HCT116 (cell line): ENCODE measurements around the gene C1orf21. TPM values are rescaled to one million over a fixed set of nuclear protein-coding genes. Genes with fewer than 3 reads are reported as not detected.
"Not testable (repeated sequence)": the region's sequence is repeated elsewhere in the genome, so short reads cannot be mapped to it uniquely, and the experiment has no call there.

Experiments
- ATAC-seq: fragments of 200-7000 bp; cut with Tn5 transposase; 2 replicates; pipeline ENCODE4 v1.9.1; 2020; ENCODE audit warnings: mild to moderate bottlenecking, moderate library complexity
- BruUV-seq: library from RNA; stranded (reverse); fragments of 400-500 nt; replicated peaks from 2 replicates; lab custom pipeline; 2021; lab: Mats Ljungman, UMichigan
- CTCF ChIA-PET: fragments of 300-600 bp; sonication (Branson Sonifier 250); formaldehyde crosslinking; loops from one replicate; lab custom pipeline; 2021; ENCODE audit warnings: antibody characterized with exemption; lab: Charles Lee
- POLR2A ChIA-PET: fragments of 300-600, 350-600 bp; sonication (Branson Sonifier 250); formaldehyde crosslinking; loops from one replicate; lab custom pipeline; 2021; ENCODE audit warnings: antibody characterized with exemption; lab: Charles Lee
- RAD21 ChIA-PET, 2 experiments: fragments of 300-600 bp; sonication (Branson Sonifier 250); formaldehyde crosslinking; loops; one replicate each; lab custom pipeline; 2023; ENCODE audit warnings: low total read pairs in 2 of 2; ENCODE audit not compliant: uncharacterized antibody in 2 of 2, unreplicated experiment in 2 of 2, low non-redundant PET in 1 of 2; lab: Charles Lee
- DNase-seq: peaks from one replicate; pipeline ENCODE4 v3.0.0-alpha.2; 2010; ENCODE audit warnings: low read depth, low spot score
- H2AFZ ChIP-seq: fragments of 200-600 bp; shearing (Covaris generic), sonication (generic); 2 replicates; pipeline ENCODE4 v1.6.1; 2017; ENCODE audit warnings: low read depth, mixed run types, mixed read lengths, antibody characterized with exemption, low read length; ENCODE audit not compliant: poor library complexity, severe bottlenecking
- H3K27ac ChIP-seq: 2 replicates; pipeline ENCODE4 v1.5.1; 2012; ENCODE audit warnings: low read depth, low read length
- H3K27me3 ChIP-seq: fragments of 200-600 bp; sonication (generic); 2 replicates; pipeline ENCODE4 v1.6.1; 2016; ENCODE audit warnings: mixed run types, low read length, mixed read lengths; ENCODE audit not compliant: insufficient read depth
- H3K36me3 ChIP-seq, 2 experiments: fragments of 200-500 bp in 1 of 2; fragments of 200-600 bp in 1 of 2; sonication (Bioruptor generic) in 1 of 2; sonication (generic) in 1 of 2; 2 replicates each; pipeline versions ENCODE4 v1.5.1 to v1.6.1; 2014 to 2016; ENCODE audit warnings: low read length in 2 of 2, inconsistent platforms in 1 of 2, mixed read lengths in 1 of 2, mixed run types in 1 of 2; ENCODE audit not compliant: insufficient read depth in 2 of 2, control insufficient read depth in 1 of 2
- H3K4me1 ChIP-seq, 2 experiments: fragments of 200-600 bp in 1 of 2; sonication (generic) in 1 of 2; 2 replicates each; pipeline versions ENCODE4 v1.5.1 to v1.6.1; 2012 to 2017; ENCODE audit warnings: low read length in 2 of 2, inconsistent platforms in 1 of 2, mild to moderate bottlenecking in 1 of 2, mixed read lengths in 1 of 2, mixed run types in 1 of 2, moderate library complexity in 1 of 2; ENCODE audit not compliant: insufficient read depth in 2 of 2, control insufficient read depth in 1 of 2
- H3K4me2 ChIP-seq: fragments of 200-600 bp; sonication (generic); 2 replicates; pipeline ENCODE4 v1.6.1; 2017; ENCODE audit warnings: mixed run types, low read length, mixed read lengths
- H3K4me3 ChIP-seq, 2 experiments: fragments of 200-600 bp in 1 of 2; sonication (generic) in 1 of 2; replicated peaks in 1 of 2; 2 replicates each; pipeline ENCODE4 v1.5.1; 2011 to 2016; ENCODE audit warnings: low read length in 2 of 2, control low read depth in 1 of 2, low read depth in 1 of 2, mild to moderate bottlenecking in 1 of 2, mixed read lengths in 1 of 2, mixed run types in 1 of 2
- H3K79me2 ChIP-seq: fragments of 200-600 bp; sonication (generic); 2 replicates; pipeline ENCODE4 v1.6.1; 2017; ENCODE audit warnings: mild to moderate bottlenecking, mixed run types, low read length, moderate library complexity, mixed read lengths; ENCODE audit not compliant: insufficient read depth
- H3K9ac ChIP-seq: fragments of 200-600 bp; sonication (generic); 2 replicates; pipeline ENCODE4 v1.6.1; 2016; ENCODE audit warnings: low read length, mixed read lengths
- H3K9me2 ChIP-seq: fragments of 200-600 bp; sonication (generic), shearing (Covaris generic); 2 replicates; pipeline ENCODE4 v1.6.1; 2017; ENCODE audit warnings: mixed run types, mild to moderate bottlenecking, moderate library complexity; ENCODE audit not compliant: insufficient read depth
- H3K9me3 ChIP-seq, 2 experiments: fragments of 200-500 bp in 1 of 2; fragments of 200-600 bp in 1 of 2; sonication (Bioruptor generic) in 1 of 2; sonication (generic) in 1 of 2; 2 replicates each; pipeline ENCODE4 v1.6.1; 2014 to 2017; ENCODE audit warnings: low read length in 2 of 2, mixed read lengths in 2 of 2, inconsistent platforms in 1 of 2, low read depth in 1 of 2, mild to moderate bottlenecking in 1 of 2, mixed run types in 1 of 2, moderate library complexity in 1 of 2; ENCODE audit not compliant: control insufficient read depth in 1 of 2, insufficient read depth in 1 of 2
- H4K20me1 ChIP-seq: fragments of 200-600 bp; sonication (generic), shearing (Covaris generic); 2 replicates; pipeline ENCODE4 v1.6.1; 2017; ENCODE audit warnings: mixed run types, mild to moderate bottlenecking, moderate library complexity; ENCODE audit not compliant: insufficient read depth
- ATF3 ChIP-seq: IDR thresholded peaks from 2 replicates; pipeline ENCODE4 v1.6.1; 2012
- CBX3 ChIP-seq: IDR thresholded peaks from 2 replicates; pipeline ENCODE4 v1.6.1; 2012; ENCODE audit warnings: low read depth
- CTCF ChIP-seq, 3 experiments: fragments of 200-600 bp in 1 of 3; sonication (generic) in 1 of 3; IDR thresholded peaks in 2 of 3; conservative IDR thresholded peaks in 1 of 3; 2 replicates each; pipeline ENCODE4 v1.5.1; 2012 to 2017; ENCODE audit warnings: low read depth in 2 of 3, low read length in 2 of 3, antibody characterized with exemption in 1 of 3, borderline replicate concordance in 1 of 3, control low read depth in 1 of 3, mild to moderate bottlenecking in 1 of 3, mixed read lengths in 1 of 3, mixed run types in 1 of 3, moderate library complexity in 1 of 3; ENCODE audit not compliant: insufficient read depth in 1 of 3
- EZH2 ChIP-seq: fragments of 200-600 bp; sonication (generic); IDR thresholded peaks from 2 replicates; pipeline ENCODE4 v1.6.1; 2017; ENCODE audit warnings: antibody characterized with exemption, mixed run types
- FOSL1 ChIP-seq: IDR thresholded peaks from 2 replicates; pipeline ENCODE4 v1.6.1; 2012; ENCODE audit warnings: low read depth
- JUND ChIP-seq: IDR thresholded peaks from 2 replicates; pipeline ENCODE4 v1.6.1; 2012
- REST ChIP-seq: IDR thresholded peaks from 2 replicates; pipeline ENCODE4 v1.6.1; 2012; ENCODE audit warnings: low read depth
- SIN3A ChIP-seq: IDR thresholded peaks from 2 replicates; pipeline ENCODE4 v1.6.1; 2012; ENCODE audit warnings: low read depth
- SP1 ChIP-seq: IDR thresholded peaks from 2 replicates; pipeline ENCODE4 v1.6.1; 2012; ENCODE audit warnings: low read depth
- TCF7L2 ChIP-seq: IDR thresholded peaks from 2 replicates; pipeline ENCODE4 v1.7.0; 2011; ENCODE audit warnings: borderline replicate concordance, inconsistent platforms; ENCODE audit not compliant: insufficient read depth, insufficient read length; ENCODE audit errors: extremely low read depth
- YY1 ChIP-seq: IDR thresholded peaks from 2 replicates; pipeline ENCODE4 v1.6.1; 2011; ENCODE audit warnings: low read length, low read depth, moderate library complexity, mild to moderate bottlenecking; ENCODE audit not compliant: insufficient replicate concordance; ENCODE audit errors: extremely low read depth
- ZBTB33 ChIP-seq: IDR thresholded peaks from 2 replicates; pipeline ENCODE4 v1.6.1; 2011; ENCODE audit warnings: mild to moderate bottlenecking, low read length, moderate library complexity; ENCODE audit not compliant: insufficient replicate concordance; ENCODE audit errors: extremely low read depth
- intact Hi-C: fragments of 100-400 bp; cut with micrococcal nuclease; formaldehyde crosslinking; loops from 2 replicates; pipeline ENCODE4 v1.10.0; 2022
- total RNA-seq: library from RNA; stranded (reverse); gene quantifications from one replicate; pipeline ENCODE4 v1.2.1, GENCODE V29; 2021; ENCODE audit not compliant: unreplicated experiment

C1orf21 gene
- total RNA-seq, 1 experiment from 2014 or later = 8.9 TPM

- H3K27ac ChIP-seq, ATAC-seq, DNase-seq: not testable (repeated sequence)
Observed at GRCh38 chr1:184612229-184612628, 225.4 kb downstream of the C1orf21 start.

GRCh38 chr1:184614667-184615066 is 227.8 kb downstream of the C1orf21 start:
- no peak overlapping the region for H3K4me3 ChIP-seq
- POLR2A ChIA-PET = no interaction called here
- BruUV-seq = no TSS peak
- no peaks in the 10 kb centered on the region for H3K9me3 ChIP-seq
- ATAC-seq = no peak
- no peak overlapping the region for H3K9ac ChIP-seq
- TF ChIP-seq SIN3A = no peak
- no peak for TF ChIP-seq FOSL1
- TF ChIP-seq YY1 = no peak
- no peak for TF ChIP-seq CTCF (IDR thresholded peaks at IDR 0.05 in 2 of 3, conservative IDR thresholded peaks at IDR 0.05 in 1 of 3; ENCODE audit: borderline replicate concordance in 1 of 3, insufficient read depth in 1 of 3, low read depth in 2 of 3, low read length in 2 of 3)
- TF ChIP-seq TCF7L2 = no peak
- no peak for TF ChIP-seq ZBTB33
- TF ChIP-seq REST = no peak
- no peak for TF ChIP-seq ATF3
- TF ChIP-seq EZH2 = no peak
- no peak for TF ChIP-seq SP1
- no peak for TF ChIP-seq CBX3
- TF ChIP-seq, all 23 proteins: peak for 0
- no peak for DNase-seq
- Histone ChIP-seq H4K20me1 (no peaks in the 10 kb centered on the region), H3K4me1 (no peaks in the 10 kb centered on the region), H3K4me2 (no peak overlapping the region), H3K79me2 (no peaks in the 10 kb centered on the region), H3K9me2 (no peaks in the 10 kb centered on the region), H3K27me3 (no peaks in the 10 kb centered on the region), H3K27ac (no peak overlapping the region), H2AFZ (no peak overlapping the region), H3K36me3 (no peaks in the 10 kb centered on the region)
- ChIA-PET CTCF (no interaction called here), RAD21 (no interaction called here)
- intact Hi-C loops = no loop called here

More at GRCh38 chr1:184612229-184612628, 225.4 kb downstream of the C1orf21 start:
- H2AFZ ChIP-seq, intact Hi-C loops, H3K9me2 ChIP-seq, CTCF ChIA-PET, POLR2A ChIA-PET, RAD21 ChIA-PET, H3K4me2 ChIP-seq, H4K20me1 ChIP-seq, H3K36me3 ChIP-seq, H3K27me3 ChIP-seq, H3K9ac ChIP-seq, BruUV-seq, H3K4me1 ChIP-seq, H3K79me2 ChIP-seq, H3K4me3 ChIP-seq, H3K9me3 ChIP-seq: not testable (repeated sequence)
- TF ChIP-seq JUND = 0 out of 2 replicates have a peak, but pooled peaks have one; percentile 7
